ENCODE data around the gene SPATA1.

The SPATA1 gene

GRCh38 chr1:84510165-84510564 lies 4.0 kb downstream of the SPATA1 start:
- peaks cover 8% of the 10 kb centered on the region for H3K4me1 ChIP-seq (ENCODE audit: control insufficient read depth, insufficient read depth, low read length)
- H3K4me3 ChIP-seq (ENCODE audit: low read length), result no peak overlapping the region
- H3K9me3 ChIP-seq (ENCODE audit: control insufficient read depth, low read length), result no peaks in the 10 kb centered on the region
- DNase-seq (ENCODE audit: low read depth), result no peak
- H3K9ac ChIP-seq (ENCODE audit: low read length), result no peak overlapping the region
- H3K36me3 ChIP-seq (ENCODE audit: control insufficient read depth, insufficient read depth, low read length, severe bottlenecking), result no peaks in the 10 kb centered on the region
- H3K27me3 ChIP-seq (replicated peaks; ENCODE audit: control insufficient read depth, insufficient read depth, low read length), result no peaks in the 10 kb centered on the region

GRCh38 chr1:84510668-84511067 lies 4.5 kb downstream of the SPATA1 start:
- Histone ChIP-seq H3K36me3 (ENCODE audit: control insufficient read depth, insufficient read depth, low read length, severe bottlenecking) (no peaks in the 10 kb centered on the region), H3K4me3 (ENCODE audit: low read length) (no peak overlapping the region), H3K9me3 (ENCODE audit: control insufficient read depth, low read length) (no peaks in the 10 kb centered on the region), H3K9ac (ENCODE audit: low read length) (no peak overlapping the region), H3K4me1 (ENCODE audit: control insufficient read depth, insufficient read depth, low read length) (peaks cover 8% of the 10 kb centered on the region), H3K27me3 (replicated peaks; ENCODE audit: control insufficient read depth, insufficient read depth, low read length) (no peaks in the 10 kb centered on the region)
- no peak for DNase-seq (ENCODE audit: low read depth)

GRCh38 chr1:84524590-84524989 lies 18.4 kb downstream of the SPATA1 start:
- DNase-seq (ENCODE audit: low read depth), result no peak

GRCh38 chr1:84525779-84526178 lies 19.6 kb downstream of the SPATA1 start:
- Histone ChIP-seq H3K4me3 (ENCODE audit: low read length) (no peak overlapping the region), H3K4me1 (ENCODE audit: control insufficient read depth, insufficient read depth, low read length) (peaks cover 3% of the 10 kb centered on the region), H3K27me3 (replicated peaks; ENCODE audit: control insufficient read depth, insufficient read depth, low read length) (no peaks in the 10 kb centered on the region), H3K9me3 (ENCODE audit: control insufficient read depth, low read length) (peaks cover 3% of the 10 kb centered on the region), H3K9ac (ENCODE audit: low read length) (no peak overlapping the region), H3K36me3 (ENCODE audit: control insufficient read depth, insufficient read depth, low read length, severe bottlenecking) (no peaks in the 10 kb centered on the region)
- DNase-seq (ENCODE audit: low read depth), result no peak

More at GRCh38 chr1:84524590-84524989, 18.4 kb downstream of the SPATA1 start:
- peaks cover 3% of the 10 kb centered on the region for H3K4me1 ChIP-seq (ENCODE audit: control insufficient read depth, insufficient read depth, low read length)
- no peak overlapping the region for H3K9ac ChIP-seq (ENCODE audit: low read length)
- H3K4me3 ChIP-seq (ENCODE audit: low read length), result no peak overlapping the region
- H3K36me3 ChIP-seq (ENCODE audit: control insufficient read depth, insufficient read depth, low read length, severe bottlenecking), result no peaks in the 10 kb centered on the region
- H3K9me3 ChIP-seq (ENCODE audit: control insufficient read depth, low read length), result peaks cover 3% of the 10 kb centered on the region
- H3K27me3 ChIP-seq (replicated peaks; ENCODE audit: control insufficient read depth, insufficient read depth, low read length), result no peaks in the 10 kb centered on the region

- Histone ChIP-seq H3K9me3 (ENCODE audit: control insufficient read depth, low read length) (no peaks in the 10 kb centered on the region), H3K27me3 (replicated peaks; ENCODE audit: control insufficient read depth, insufficient read depth, low read length) (no peaks in the 10 kb centered on the region), H3K9ac (ENCODE audit: low read length) (no peak overlapping the region), H3K4me3 (ENCODE audit: low read length) (no peak overlapping the region), H3K4me1 (ENCODE audit: control insufficient read depth, insufficient read depth, low read length) (no peaks in the 10 kb centered on the region), H3K36me3 (ENCODE audit: control insufficient read depth, insufficient read depth, low read length, severe bottlenecking) (no peaks in the 10 kb centered on the region)
- no peak for DNase-seq (ENCODE audit: low read depth)
Observed at GRCh38 chr1:84538599-84538998, 32.4 kb downstream of the SPATA1 start.

- DNase-seq (ENCODE audit: low read depth), result no peak
- Histone ChIP-seq H3K27me3 (replicated peaks; ENCODE audit: control insufficient read depth, insufficient read depth, low read length) (no peaks in the 10 kb centered on the region), H3K4me1 (ENCODE audit: control insufficient read depth, insufficient read depth, low read length) (no peaks in the 10 kb centered on the region), H3K9ac (ENCODE audit: low read length) (no peak overlapping the region), H3K36me3 (ENCODE audit: control insufficient read depth, insufficient read depth, low read length, severe bottlenecking) (no peaks in the 10 kb centered on the region), H3K4me3 (ENCODE audit: low read length) (no peak overlapping the region), H3K9me3 (ENCODE audit: control insufficient read depth, low read length) (no peaks in the 10 kb centered on the region)
Observed at GRCh38 chr1:84539972-84540371, 33.8 kb downstream of the SPATA1 start.

- Histone ChIP-seq H3K27me3 (replicated peaks; ENCODE audit: control insufficient read depth, insufficient read depth, low read length) (no peaks in the 10 kb centered on the region), H3K9me3 (ENCODE audit: control insufficient read depth, low read length) (no peaks in the 10 kb centered on the region), H3K9ac (ENCODE audit: low read length) (no peak overlapping the region), H3K4me1 (ENCODE audit: control insufficient read depth, insufficient read depth, low read length) (no peaks in the 10 kb centered on the region), H3K36me3 (ENCODE audit: control insufficient read depth, insufficient read depth, low read length, severe bottlenecking) (no peaks in the 10 kb centered on the region), H3K4me3 (ENCODE audit: low read length) (no peak overlapping the region)
- DNase-seq (ENCODE audit: low read depth), result peak; percentile 52
Observed at GRCh38 chr1:84540759-84541158, 34.6 kb downstream of the SPATA1 start.

GRCh38 chr1:84541679-84542078 lies 35.5 kb downstream of the SPATA1 start:
- no peaks in the 10 kb centered on the region for H3K27me3 ChIP-seq (replicated peaks; ENCODE audit: control insufficient read depth, insufficient read depth, low read length)
- no peaks in the 10 kb centered on the region for H3K4me1 ChIP-seq (ENCODE audit: control insufficient read depth, insufficient read depth, low read length)
- H3K9ac ChIP-seq (ENCODE audit: low read length), result no peak overlapping the region
- no peak overlapping the region for H3K4me3 ChIP-seq (ENCODE audit: low read length)
- no peak for DNase-seq (ENCODE audit: low read depth)
- no peaks in the 10 kb centered on the region for H3K36me3 ChIP-seq (ENCODE audit: control insufficient read depth, insufficient read depth, low read length, severe bottlenecking)
- no peaks in the 10 kb centered on the region for H3K9me3 ChIP-seq (ENCODE audit: control insufficient read depth, low read length)

- DNase-seq (ENCODE audit: low read depth), result no peak
- Histone ChIP-seq H3K36me3 (ENCODE audit: control insufficient read depth, insufficient read depth, low read length, severe bottlenecking) (peaks cover 19% of the 10 kb centered on the region), H3K4me3 (ENCODE audit: low read length) (no peak overlapping the region), H3K9ac (ENCODE audit: low read length) (no peak overlapping the region), H3K27me3 (replicated peaks; ENCODE audit: control insufficient read depth, insufficient read depth, low read length) (no peaks in the 10 kb centered on the region), H3K9me3 (ENCODE audit: control insufficient read depth, low read length) (no peaks in the 10 kb centered on the region), H3K4me1 (ENCODE audit: control insufficient read depth, insufficient read depth, low read length) (no peaks in the 10 kb centered on the region)
Observed at GRCh38 chr1:84550826-84551225, 44.6 kb downstream of the SPATA1 start.

GRCh38 chr1:84569216-84569615 lies 63.0 kb downstream of the SPATA1 start:
- H3K27me3 ChIP-seq (replicated peaks; ENCODE audit: control insufficient read depth, insufficient read depth, low read length), result no peaks in the 10 kb centered on the region
- no peak overlapping the region for H3K4me3 ChIP-seq (ENCODE audit: low read length)
- peaks cover 36% of the 10 kb centered on the region for H3K4me1 ChIP-seq (ENCODE audit: control insufficient read depth, insufficient read depth, low read length)
- no peaks in the 10 kb centered on the region for H3K9me3 ChIP-seq (ENCODE audit: control insufficient read depth, low read length)
- DNase-seq (ENCODE audit: low read depth), result no peak
- H3K36me3 ChIP-seq (ENCODE audit: control insufficient read depth, insufficient read depth, low read length, severe bottlenecking), result peaks cover 26% of the 10 kb centered on the region
- no peak overlapping the region for H3K9ac ChIP-seq (ENCODE audit: low read length)

GRCh38 chr1:84570436-84571149 lies 64.4 kb downstream of the SPATA1 start:
- H3K9me3 ChIP-seq (ENCODE audit: control insufficient read depth, low read length), result no peaks in the 10 kb centered on the region
- H3K4me3 ChIP-seq (ENCODE audit: low read length), result no peak overlapping the region
- no peak overlapping the region for H3K9ac ChIP-seq (ENCODE audit: low read length)
- H3K27me3 ChIP-seq (replicated peaks; ENCODE audit: control insufficient read depth, insufficient read depth, low read length), result no peaks in the 10 kb centered on the region
- H3K36me3 ChIP-seq (ENCODE audit: control insufficient read depth, insufficient read depth, low read length, severe bottlenecking), result peaks cover 22% of the 10 kb centered on the region
- peaks cover 34% of the 10 kb centered on the region for H3K4me1 ChIP-seq (ENCODE audit: control insufficient read depth, insufficient read depth, low read length)
- DNase-seq (ENCODE audit: low read depth), result peak; percentile 15

GRCh38 chr1:84571150-84571535 lies 65.0 kb downstream of the SPATA1 start:
- no peak overlapping the region for H3K4me3 ChIP-seq (ENCODE audit: low read length)
- peaks cover 19% of the 10 kb centered on the region for H3K36me3 ChIP-seq (ENCODE audit: control insufficient read depth, insufficient read depth, low read length, severe bottlenecking)
- DNase-seq (ENCODE audit: low read depth), result no peak
- H3K9me3 ChIP-seq (ENCODE audit: control insufficient read depth, low read length), result no peaks in the 10 kb centered on the region
- no peak overlapping the region for H3K9ac ChIP-seq (ENCODE audit: low read length)
- no peaks in the 10 kb centered on the region for H3K27me3 ChIP-seq (replicated peaks; ENCODE audit: control insufficient read depth, insufficient read depth, low read length)
- peaks cover 34% of the 10 kb centered on the region for H3K4me1 ChIP-seq (ENCODE audit: control insufficient read depth, insufficient read depth, low read length)
